Hypothalamus (tissue), 51 donors: ENCODE results near the gene ABCA3.

ENCODE experiments used
- DNase-seq, 51 donors: peaks; one replicate each; lab custom pipeline; 2025; lab: John Stamatoyannopoulos, UW

Gene ABCA3

GRCh38 chr16:2237493-2238149 lies 102.9 kb downstream of the ABCA3 start:
- no peak for DNase-seq

DNA sequence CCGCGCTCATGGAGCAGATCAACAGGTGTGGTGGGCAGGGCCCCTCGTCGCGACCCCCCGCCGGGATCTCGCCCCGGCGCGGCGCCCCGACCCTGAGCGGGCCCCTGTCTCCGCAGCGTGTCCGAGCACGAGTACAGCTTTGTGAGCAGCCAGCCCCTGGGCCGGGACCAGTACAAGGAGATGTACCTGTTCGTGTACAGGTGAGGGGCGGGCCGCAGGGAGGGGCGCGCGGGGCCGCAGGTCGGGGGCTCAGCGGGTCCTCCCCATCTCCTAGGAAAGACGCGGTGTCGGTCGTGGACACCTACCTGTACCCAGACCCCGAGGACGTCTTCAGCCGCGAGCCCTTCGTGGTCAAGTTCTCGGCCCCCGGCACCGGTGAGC lies 103.4 kb downstream of the ABCA3 start:
- no peak for DNase-seq

GRCh38 chr16:2236337-2237101 lies 104.0 kb downstream of the ABCA3 start, which contains the start of gene DNASE1L2:
DNASE1L2 (plus strand) TSS chr16:2236444; CDS start chr16:2236817, 373 bp downstream.
- no peak for DNase-seq

GRCh38 chr16:2235695-2236336 lies 104.7 kb downstream of the ABCA3 start:
- DNase-seq: no peak

DNA sequence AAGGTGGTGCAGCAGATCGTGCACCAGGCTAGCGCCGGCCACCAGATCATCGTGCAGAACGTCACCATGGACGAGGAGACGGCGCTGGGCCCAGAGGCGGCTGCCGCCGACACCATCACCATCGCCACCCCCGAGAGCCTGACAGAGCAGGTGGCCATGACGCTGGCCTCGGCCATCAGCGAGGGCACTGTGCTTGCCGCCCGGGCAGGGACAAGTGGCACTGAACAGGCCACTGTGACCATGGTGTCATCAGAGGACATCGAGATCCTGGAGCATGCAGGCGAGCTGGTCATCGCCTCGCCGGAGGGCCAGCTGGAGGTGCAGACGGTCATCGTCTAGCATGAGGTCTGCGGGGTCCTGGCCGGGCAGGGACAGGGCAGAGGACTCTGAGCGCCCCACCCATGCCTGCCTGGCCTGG lies 105.3 kb downstream of the ABCA3 start:
- DNase-seq: no peak

DNA sequence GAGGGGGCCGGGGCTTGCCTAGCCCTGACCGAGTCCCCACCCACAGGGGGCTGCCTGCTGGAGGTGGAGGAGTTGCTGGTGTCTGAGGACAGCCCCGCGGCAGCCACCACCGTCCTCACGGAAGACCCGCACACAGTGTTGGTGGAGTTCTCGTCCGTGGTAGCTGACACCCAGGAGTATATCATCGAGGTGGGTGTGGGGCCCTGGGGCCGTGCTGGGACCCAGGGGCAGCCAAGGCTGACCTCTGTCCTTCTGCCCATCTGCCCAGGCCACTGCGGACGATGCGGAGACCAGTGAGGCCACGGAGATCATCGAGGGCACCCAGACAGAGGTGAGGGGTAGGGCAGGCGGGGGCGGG lies 105.7 kb downstream of the ABCA3 start:
- DNase-seq: no peak

DNA sequence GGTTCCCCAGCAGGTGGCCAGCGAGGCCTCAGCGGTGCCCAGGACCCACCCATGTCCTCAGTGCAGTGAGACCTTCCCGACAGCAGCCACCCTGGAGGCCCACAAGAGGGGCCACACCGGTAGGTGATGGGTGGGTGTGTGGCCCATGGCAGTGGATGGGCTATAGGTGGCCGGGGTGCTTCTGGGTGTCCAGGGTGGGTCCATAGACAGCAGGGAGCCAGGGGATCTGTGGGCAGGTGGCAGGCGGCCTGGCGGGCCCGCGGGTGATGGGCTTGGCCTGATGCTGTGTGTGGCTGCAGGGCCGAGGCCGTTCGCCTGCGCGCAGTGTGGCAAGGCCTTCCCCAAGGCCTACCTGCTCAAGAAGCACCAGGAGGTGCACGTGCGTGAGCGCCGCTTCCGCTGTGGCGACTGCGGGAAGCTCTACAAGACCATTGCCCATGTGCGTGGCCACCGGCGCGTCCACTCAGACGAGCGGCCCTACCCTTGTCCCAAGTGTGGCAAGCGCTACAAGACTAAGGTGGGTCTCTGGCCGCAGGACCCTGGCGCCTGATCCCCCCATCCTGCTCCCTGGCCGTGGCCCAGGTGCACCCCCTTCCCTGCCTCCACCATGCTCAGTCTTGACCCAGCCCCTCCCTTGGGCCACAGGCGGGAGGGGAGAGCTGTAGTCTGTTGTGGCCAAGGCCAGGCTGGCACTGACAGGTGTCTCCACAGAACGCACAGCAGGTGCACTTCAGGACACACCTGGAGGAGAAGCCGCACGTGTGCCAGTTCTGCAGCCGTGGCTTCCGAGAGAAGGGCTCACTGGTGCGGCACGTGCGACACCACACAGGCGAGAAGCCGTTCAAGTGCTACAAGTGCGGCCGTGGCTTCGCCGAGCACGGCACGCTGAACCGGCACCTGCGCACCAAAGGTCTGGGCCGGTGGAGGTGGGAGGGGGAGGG lies 106.4 kb downstream of the ABCA3 start:
- no peak for DNase-seq

- DNase-seq: no peak
Observed at GRCh38 chr16:2233046-2233775, 107.3 kb downstream of the ABCA3 start.

GRCh38 chr16:2232094-2232990 lies 108.2 kb downstream of the ABCA3 start:
- no peak for DNase-seq

GRCh38 chr16:2231016-2231931 lies 109.3 kb downstream of the ABCA3 start:
- no peak for DNase-seq

DNA sequence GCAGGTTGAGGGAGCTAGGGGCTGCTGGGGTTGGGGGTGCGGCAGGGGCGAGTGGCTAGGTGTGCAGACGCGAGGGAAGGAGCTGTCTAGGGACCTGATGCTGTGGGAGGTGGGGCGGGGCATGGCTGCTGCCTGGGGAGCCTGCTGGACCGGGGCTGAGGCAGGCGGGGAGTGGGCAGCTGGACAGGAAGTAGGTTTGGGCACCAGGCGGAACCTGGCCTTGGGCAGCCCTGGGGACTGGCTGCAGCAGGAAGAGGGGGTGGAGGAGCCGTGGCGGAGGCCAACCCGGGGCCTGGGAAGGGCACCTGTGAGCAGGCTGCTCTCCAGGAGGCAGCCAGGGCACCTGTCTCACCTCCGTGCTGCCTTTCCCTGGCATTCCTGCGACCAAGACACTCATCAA lies 110.2 kb downstream of the ABCA3 start:
- no peak for DNase-seq

DNA sequence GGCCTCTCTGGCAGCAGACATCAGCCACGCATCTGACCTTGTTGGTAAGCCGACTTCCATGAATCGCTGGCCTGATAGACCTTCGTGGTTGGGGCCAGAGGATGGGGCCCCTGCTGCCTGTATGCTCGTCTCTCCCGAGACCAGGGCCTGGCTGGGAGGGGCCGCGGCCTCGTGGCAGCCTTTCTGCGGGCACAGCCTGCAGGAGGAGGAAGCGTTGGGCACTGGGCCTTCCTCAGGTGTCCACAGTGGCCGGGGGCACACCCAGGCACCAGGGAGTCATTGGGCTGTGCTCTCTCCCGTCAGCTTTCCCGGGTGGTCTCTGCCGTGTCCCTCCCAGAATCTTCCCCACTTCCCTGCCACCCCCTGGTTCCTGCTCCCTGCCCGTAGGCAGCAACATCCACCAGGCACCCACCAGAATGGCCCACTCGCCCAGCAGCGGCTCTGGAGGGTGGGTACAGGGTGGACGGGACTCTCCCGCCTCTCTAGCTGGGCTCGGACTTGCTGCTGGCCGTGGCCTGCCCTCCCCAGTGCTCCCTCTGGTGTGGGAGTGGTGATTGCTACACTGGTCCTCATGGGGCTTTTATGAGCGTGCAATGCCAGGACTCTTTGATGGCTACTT lies 110.8 kb downstream of the ABCA3 start:
- no peak for DNase-seq

DNA sequence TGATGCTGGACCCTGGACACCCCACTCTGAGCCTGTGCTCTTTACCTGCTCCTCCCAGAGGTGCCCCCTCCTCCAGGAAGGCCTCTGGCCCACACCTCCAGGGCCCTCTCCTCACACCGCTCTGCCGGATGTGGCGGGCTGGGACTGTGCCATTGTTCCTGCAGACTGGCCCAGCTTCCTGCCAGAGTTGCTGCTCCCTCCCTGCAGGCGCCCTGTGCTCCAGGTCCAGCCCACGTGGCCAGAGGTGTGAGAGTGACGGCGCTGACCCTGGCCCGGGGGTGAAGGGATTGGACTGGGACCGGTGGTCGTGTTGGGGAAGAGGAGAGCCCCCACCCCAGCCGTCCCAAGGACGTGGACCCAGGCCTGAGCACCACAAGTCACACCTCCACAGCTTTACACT lies 111.4 kb downstream of the ABCA3 start:
- DNase-seq: no peak

- DNase-seq: no peak
Observed at GRCh38 chr16:2228161-2228824, 112.2 kb downstream of the ABCA3 start.

DNA sequence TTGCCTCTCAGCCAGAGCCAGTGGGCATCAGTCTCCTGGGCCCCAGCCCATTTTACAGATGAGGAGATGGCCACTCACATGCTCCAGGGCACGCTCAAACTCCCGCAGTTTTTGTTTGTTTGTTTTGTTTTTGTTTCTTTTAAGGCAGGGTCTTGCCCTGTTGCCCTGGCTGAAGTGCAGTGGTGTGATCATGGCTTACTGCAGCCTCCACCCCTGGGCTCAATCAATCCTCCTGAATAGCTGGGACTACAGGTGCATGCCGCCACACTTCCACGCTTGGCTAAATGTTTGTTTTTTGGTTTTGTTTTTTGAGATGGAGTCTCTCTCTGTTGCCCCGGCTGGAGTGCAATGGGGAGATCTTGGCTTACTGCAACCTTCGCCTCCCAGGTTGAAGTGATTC lies 113.6 kb downstream of the ABCA3 start:
- no peak for DNase-seq

DNA sequence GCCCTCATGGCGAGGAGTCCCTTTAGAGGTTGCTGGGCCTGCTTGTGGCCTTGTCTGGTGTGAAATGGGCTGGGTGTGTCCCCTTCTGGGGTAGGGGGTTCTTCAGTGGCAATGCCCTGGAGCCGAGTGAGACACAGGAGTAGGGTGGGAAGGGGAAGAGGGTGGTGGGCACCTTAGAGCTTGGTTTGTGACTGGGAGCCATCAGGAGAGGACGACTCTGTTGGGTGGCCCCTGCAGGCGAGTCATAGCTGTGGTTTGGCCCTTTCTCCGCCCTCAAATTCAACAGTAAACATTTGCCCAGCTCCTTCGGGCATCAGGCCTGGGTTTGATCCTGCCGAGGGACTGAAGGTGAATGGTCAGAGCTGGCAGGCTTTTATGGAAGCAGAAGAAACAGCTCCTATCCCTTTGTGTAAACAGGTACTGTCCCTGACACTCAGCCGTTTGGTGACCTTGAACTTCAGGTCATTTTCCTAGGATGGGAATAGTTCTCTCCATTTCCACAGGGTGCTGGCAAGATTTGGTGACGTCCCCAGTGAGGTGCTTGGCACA lies 114.2 kb downstream of the ABCA3 start:
- no peak for DNase-seq
